HG03135 (cell line): ENCODE data around the gene NELL2.

Experiments used
- ATAC-seq: cut with Tn5 transposase; IDR thresholded peaks from one replicate; pipeline ENCODE4 v1.9.1; 2021; ENCODE audit warnings: mild to moderate bottlenecking, moderate library complexity; ENCODE audit not compliant: unreplicated experiment

NELL2 gene

DNA sequence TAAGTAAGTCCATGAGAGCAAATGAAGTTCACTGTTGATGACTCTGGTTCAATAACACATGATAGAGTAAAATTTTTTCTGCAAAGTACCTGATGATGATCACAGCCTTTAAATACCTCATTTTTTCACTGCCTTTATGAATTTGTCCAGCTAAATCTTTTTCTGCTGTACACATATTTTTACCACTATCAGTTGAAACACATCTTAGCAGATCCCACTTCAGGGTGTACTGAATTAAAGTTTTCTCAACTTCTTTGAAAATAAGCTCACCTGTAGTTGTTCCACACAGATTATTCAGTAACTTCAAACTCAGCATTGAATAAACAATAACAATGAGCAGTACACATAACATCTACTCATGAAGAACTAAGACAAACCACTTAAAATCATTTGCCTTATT, 385.9 kb downstream of the NELL2 start:
- ATAC-seq = no peak

DNA sequence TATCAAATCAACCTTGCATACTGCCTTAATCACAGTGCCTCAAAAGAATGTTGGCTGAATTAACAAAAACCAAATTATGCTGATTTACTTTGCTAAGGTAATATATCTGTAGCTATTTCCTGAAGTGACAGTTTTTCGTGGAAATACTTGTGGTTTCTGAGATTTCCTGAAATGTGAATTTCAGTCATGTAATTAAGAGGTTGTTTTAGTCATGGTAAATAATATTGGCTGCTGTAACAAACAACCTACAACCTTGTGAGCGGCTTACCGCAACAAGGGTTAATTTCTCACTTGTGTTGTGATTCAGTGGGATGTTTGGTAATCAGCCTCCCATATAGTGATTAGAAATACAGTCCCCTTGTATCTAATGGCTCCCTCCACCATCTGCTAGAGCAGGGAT, 387.9 kb downstream of the NELL2 start:
- ATAC-seq = no peak

DNA sequence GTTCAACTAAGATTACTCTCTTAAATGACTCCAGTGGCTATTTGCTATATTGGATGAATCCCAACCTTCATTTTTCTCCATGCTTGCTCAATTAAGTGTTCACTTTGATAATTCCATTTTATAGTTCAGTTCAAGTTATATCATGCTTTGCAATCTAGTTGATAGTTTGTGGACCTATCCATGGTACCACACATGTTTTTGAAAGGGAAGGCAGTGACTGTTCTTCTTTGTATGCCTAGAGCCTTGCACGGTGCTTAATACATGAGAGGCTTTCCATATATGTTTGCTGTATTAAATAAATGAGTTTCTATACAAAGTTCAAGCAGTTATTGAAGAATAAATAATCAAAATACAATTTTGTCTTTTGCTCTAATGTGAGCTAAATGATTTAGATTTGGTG, 391.3 kb downstream of the NELL2 start:
- ATAC-seq = no peak

DNA sequence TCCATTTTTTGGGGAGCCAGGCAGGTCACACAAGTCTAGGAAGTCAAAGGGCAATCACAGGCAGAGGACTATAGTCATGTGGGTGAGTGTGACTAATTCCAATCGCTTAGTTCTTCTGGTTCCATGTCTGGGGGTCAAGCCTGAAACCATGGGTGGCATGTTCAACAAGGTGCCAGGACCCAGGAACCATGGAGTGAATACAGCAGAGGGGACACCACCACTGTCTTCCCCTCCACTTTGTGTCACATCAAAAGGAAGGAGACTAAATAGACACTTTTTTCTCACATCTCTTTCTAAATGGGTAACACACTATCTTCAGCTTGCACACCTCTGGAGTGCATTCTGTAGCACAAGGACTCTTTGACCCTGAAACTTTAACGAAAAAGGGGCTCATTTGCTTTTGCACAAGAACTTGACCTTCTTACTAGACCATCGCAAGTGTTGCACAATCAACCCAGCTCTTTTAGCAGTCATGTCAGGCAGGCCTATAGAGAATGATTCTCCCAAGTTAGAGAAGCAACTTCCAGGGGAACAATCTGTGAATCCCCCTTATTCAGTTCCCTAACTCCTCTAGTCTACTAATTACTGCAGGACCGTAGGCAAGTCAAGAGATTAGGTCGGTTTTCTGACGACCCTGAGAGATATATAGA, 398.7 kb downstream of the NELL2 start:
- ATAC-seq = no peak

DNA sequence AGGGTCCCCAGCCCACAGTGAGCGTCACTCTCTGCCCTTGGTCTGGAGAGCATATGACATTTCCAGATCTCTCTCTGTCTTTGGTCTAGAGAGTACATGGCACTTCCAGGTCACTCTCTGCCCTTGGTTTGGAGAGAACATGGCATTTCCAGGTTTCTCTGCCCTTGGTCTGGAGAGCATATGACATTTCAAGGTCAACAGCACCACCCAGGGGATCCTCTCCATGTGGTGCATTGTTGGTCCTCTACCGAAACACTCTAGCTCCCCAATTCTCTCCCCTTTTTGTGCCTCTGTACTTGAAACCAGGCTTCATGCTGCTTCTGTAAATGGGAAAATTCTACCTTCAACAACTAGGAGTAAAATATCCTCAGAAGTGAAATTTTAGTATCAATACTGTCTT, 399.4 kb downstream of the NELL2 start:
- no peak for ATAC-seq

DNA sequence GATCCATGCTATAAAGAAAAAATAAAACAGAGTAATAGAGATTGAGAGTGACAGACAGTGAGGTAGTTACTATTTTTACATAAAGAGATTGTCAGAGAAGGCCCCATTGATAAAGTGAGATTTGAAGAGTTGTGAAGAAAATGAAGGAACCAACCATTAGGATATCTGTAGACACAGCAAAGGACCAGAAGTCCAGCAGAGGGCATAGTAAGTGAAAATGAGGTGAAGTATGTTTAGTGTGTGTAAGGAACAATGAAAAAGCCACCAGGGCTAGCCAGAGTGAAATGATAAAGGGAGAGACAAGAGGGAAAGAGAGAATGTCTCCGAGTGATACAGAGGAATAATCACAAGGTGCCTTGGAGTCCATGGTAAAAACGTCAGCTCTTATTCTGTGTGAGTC, 411.0 kb downstream of the NELL2 start:
- no peak for ATAC-seq

DNA sequence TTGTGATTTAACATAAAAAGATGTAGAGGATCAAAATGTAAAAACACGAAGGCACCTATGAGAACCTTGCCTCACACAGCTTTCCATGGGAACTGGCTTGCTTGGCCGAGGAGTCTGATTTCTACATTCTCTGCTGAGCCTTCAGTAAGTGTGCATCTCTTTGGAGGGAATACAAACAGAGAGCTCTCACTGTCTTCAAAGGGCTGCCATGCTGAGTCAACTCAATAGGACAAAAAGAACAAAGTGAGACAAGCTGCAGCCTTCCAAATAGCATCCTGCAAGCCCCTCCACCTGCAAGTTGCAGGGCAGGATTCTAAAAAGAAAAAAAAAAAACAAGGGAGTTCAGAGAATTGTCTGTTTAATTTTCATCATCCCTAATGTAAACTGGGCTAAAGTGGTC, 411.9 kb downstream of the NELL2 start:
- ATAC-seq = no peak

DNA sequence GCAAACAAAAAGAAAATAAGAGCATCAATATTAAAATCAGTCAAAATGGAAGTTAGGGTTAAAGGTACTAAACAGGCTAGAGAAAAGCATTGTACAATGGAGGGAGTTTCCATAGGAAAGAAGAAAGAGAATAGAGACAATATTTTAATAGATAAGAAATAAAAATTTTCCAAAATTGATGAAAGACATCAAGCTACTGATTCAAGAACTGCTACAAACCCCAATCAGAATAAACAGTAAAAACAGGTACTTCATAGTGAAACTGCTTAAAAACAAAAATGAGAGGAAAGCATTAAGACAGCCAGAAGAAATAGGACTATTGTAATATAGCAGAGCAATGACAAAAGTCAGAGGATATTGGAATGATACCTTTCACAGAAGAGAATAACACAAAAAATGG, 413.4 kb downstream of the NELL2 start:
- no peak for ATAC-seq

DNA sequence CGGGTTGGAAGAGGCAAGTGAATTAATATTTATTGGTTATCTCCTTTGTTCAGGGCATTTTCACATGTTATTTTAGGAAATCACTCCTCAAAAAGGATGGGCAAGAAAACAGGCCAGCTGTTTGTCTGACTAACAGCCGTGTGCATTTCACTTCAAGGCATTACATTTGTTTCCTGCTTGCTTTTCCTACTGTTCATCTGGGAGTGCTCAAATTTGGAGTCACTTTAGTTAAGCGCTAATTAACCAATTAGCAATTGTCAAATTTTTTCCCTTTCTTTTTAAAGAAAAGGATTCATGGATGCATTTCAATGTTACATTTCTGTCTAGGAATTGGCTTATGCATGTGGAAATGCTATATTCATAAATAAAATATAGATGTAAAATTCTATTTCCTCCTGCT, 415.9 kb downstream of the NELL2 start:
- ATAC-seq = no peak

DNA sequence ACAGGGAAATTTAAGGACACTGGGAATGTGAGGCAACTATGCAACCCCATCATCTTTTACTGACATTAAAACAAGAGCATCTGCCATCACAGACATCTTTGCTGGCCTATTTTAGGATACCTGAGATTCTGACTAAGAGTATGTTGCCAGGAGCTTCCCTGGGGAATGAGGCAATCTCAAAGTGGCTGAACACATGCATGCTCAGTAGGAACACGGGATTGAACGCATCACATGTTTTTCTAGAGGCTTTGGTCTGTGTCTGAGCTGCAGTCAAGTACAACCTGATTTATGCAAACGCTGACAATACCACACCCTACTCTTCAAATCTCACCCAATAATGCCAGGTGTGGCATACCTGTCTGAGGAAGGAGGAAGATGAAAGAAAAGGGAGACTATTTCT, 416.5 kb downstream of the NELL2 start:
- ATAC-seq = no peak
